ENCODE measurements around the gene CDT1. TPM values are rescaled to one million over a fixed set of nuclear protein-coding genes. Genes with fewer than 3 reads are reported as not detected.

CDT1 gene
- polyA plus RNA-seq = 0.17 TPM in 1 of 2 replicates, not detected in the other

GRCh38 chr16:88803264-88803987 lies at the start of gene CDT1:
CDT1 (plus strand) TSS chr16:88803789; CDS start chr16:88803832, 43 bp downstream.

GRCh38 chr16:88785106-88785924 lies 18.3 kb upstream of the CDT1 start, which contains the start of gene PIEZO1:
PIEZO1 (minus strand) TSS chr16:88785220; CDS start chr16:88784964, 256 bp downstream.

GRCh38 chr16:88811769-88812512 lies 8.4 kb downstream of the CDT1 start, which contains the start of gene APRT:
APRT (minus strand) TSS chr16:88811928; CDS start chr16:88811899, 29 bp downstream.

GRCh38 chr16:88856828-88857727 lies 53.5 kb downstream of the CDT1 start, which contains the start of the genes GALNS and TRAPPC2L:
GALNS (minus strand) TSS chr16:88856947; CDS start chr16:88856877, 70 bp downstream.
TRAPPC2L (plus strand) TSS chr16:88857127; CDS start chr16:88857151, 24 bp downstream.

Other genes with a start within 250 kb of the CDT1 start
- gene ZC3H18, start 233.4 kb upstream of the CDT1 start, polyA plus RNA-seq = 4.7 and 11.0 TPM in 2 replicates
- gene IL17C, start 165.2 kb upstream of the CDT1 start, polyA plus RNA-seq = not detected in 2 replicates
- gene CYBA, start 152.7 kb upstream of the CDT1 start, polyA plus RNA-seq = 0.73 TPM in 1 of 2 replicates, not detected in the other
- 6.0 and 7.4 TPM in 2 replicates for gene MVD, start 140.7 kb upstream of the CDT1 start, polyA plus RNA-seq
- not detected in 2 replicates for gene SNAI3, start 117.3 kb upstream of the CDT1 start, polyA plus RNA-seq
- 0.73 TPM in 1 of 2 replicates, not detected in the other for gene RNF166, start 97.4 kb upstream of the CDT1 start, polyA plus RNA-seq
- 1.3 TPM in 2 replicates for gene CTU2, start 97.3 kb upstream of the CDT1 start, polyA plus RNA-seq
- gene PIEZO1, start 18.6 kb upstream of the CDT1 start, polyA plus RNA-seq = 0.66 and 0.71 TPM in 2 replicates
- gene APRT, start 8.1 kb downstream of the CDT1 start, polyA plus RNA-seq = 28.7 and 41.2 TPM in 2 replicates
- 6.4 and 7.4 TPM in 2 replicates for gene GALNS, start 53.2 kb downstream of the CDT1 start, polyA plus RNA-seq
- gene TRAPPC2L, start 53.3 kb downstream of the CDT1 start, polyA plus RNA-seq = 97.9 and 106 TPM in 2 replicates
- not detected in 2 replicates for gene PABPN1L, start 62.9 kb downstream of the CDT1 start, polyA plus RNA-seq
- gene CBFA2T3, start 173.4 kb downstream of the CDT1 start, polyA plus RNA-seq = 0.07 and 1.1 TPM in 2 replicates